Hypothalamus (tissue), 51 donors: ENCODE data around the gene PRKRA.
"Not testable (repeated sequence)": the region's sequence is repeated elsewhere in the genome, so short reads cannot be mapped to it uniquely, and the experiment has no call there.

Experiments
- DNase-seq, 51 donors: peaks; one replicate each; lab custom pipeline; 2025; lab: John Stamatoyannopoulos, UW

The PRKRA gene

DNA sequence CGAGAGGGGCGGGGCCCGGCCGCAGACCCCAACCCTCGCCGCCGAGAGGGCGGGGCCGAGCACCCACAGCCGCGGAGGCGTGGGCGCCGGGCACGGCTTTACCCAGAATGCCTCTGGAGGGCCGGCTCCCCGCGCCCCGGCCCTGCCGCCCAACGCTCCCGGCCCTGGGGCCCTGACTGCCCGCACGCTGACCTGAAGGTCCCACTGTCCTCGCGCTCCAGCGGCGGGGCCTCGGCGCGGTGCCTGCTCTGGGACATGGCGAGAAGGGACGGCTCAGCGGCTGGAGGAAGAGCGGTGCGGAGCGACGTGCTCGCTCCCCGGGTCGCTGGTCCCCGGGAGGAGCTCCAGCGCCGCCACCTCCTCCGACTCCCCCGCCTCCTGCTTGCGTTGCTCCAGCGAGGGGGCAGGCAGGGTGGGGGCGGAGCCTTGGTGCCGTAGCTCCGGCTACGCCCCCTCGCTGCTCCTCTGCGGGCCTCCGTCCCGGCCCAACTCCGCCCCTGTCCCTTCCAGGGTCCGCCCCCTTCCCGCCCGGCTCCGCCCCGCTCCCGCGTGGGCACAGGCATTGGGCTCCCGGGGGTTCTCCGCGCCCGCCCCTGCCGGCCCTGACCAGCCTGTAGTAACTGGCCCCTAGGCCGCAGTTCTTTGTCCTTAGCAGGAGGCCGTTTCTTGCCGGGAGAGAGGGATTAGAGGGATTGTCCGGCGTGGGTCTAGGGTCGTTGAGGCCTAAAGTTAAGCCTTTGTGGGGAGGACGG lies at the start of gene PRKRA, which contains the start of gene PJVK:
Gene PRKRA, minus strand, starts transcription at position 402 of the 752 bp plus-strand sequence. Its CDS starts 145 bp downstream, at position 257.
Gene PJVK, plus strand, starts transcription at position 605 of the 752 bp plus-strand sequence. CDS start 2,032 bp downstream, outside the sequence.
- peak; percentile 76 to 99 (median 97) for DNase-seq

DNA sequence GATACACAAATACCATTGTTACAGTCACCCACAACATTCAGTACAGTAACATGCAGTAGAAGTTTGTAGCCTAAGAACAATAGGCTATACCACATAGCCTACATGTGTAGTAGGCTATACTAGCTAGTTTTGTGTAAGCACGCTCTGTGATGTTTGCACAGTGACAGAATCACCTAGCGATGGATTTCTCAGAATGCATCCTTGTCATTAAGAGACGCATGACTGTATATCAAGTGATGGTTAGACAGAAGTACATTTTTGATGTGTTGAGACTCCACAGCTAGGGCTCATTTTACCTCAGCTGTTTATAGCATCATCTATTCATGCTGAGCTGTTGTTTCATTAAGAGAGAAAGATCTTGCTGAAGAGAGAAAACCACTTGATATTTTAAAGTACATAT lies 48.7 kb upstream of the PRKRA start:
- DNase-seq: no peak

DNA sequence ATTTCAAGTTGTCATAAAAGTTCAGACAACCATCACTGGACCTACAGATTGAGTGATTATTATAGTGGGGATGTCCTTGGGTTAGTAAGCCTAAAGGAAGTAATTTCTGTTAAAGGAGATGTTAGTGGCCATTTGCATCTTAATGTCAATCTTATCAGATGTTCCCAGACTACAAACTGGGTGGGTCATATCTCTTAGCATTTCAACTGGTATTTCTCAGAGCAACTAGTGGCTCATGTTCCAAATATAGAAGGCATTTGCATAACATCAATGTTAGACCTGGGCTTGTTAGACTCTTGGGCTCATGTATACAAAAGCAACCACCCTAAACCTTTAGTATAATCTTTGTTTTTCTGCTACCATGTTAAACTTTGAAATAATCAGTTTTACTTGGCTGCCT lies 47.2 kb upstream of the PRKRA start:
- DNase-seq: no peak

DNA sequence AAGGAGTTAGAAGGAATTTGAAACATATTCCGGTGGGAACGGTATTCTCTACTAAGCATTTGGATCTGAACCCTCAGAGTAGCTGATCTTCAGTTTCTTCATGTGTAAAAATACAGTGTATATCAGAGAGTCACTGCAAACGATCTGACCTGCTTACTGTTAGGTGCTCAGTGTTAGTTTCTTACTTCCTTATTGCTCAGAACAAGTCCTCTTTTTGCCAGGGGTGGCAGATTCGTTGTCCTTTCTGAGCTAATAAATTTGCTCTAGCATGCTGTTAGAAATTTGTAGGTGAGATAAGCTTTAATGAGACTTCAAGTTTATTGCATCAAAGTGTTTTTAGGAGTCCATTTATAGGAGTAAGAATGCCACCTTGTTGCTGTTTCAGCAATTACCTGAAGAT lies 45.1 kb upstream of the PRKRA start:
- DNase-seq: no peak

DNA sequence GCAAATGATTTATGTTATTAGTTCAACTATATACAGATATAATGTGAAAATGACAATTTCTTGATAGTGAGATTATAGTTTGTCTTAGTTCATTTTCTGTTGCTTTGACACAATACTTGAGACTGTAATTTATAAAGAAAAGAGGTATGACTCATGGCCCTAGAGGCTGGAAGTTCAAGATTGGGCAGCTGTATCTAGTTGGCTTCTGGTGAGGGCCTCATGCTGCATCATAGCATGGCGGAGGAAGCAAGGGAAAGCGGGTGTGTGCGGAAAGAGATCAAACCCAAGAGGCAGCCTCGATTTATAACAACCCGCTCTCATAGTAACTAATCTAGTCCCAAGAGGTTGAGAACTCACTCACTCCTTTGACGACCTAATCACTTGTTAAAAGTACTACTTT lies 40.6 kb upstream of the PRKRA start:
- no peak for DNase-seq

DNA sequence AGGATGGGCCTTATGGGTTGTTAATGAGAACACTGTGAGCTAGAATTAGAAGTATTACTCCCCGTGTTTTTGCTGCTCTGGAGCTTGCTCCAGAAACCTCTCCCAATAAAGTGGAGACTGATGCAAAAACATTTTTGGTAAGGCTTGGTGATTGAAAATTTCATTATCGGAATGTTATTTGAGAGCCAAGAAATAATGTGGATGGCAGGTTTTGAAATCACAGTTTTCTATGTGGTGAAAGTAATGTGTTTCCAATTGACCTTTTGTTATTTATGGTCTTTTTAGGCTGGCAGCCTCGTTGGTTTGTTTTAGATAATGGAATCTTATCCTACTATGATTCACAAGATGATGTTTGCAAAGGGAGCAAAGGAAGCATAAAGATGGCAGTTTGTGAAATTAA lies 34.4 kb upstream of the PRKRA start:
- DNase-seq: no peak

DNA sequence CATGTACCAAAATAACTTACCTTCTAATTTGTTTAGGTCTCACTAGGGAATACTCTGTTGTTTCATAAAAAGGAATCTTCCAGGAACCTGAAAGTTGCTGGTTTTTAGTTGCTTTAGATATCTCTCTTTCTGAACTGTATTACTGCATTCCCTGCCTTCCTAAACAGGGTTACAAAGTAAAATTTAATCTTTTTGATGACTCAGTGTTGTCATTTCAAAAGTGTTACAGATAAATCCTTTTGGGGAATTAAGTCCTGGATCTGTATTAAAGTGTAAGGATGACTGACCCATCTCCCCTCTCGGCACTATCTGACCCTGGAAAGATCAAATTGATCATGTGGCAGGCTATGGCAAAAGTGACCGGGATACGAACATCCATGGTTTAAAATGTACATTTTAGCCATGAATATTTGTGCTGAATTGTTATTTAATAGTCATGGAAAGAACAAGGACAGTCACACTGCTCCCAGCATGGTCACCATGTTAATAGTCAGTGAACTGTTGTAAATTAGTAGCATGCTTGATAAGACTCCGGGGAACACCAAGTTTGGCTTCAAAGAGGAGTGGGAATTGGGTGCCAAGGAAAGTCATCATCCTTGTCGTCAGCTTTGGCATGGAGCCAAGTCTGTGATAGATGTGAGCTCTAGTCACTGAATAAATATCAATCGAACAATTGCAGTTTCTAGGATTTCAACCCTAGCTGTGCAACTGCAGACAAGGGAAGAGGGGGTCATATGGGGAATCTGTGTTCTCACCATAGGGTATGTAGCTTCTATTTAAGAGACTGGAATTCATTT lies 33.5 kb upstream of the PRKRA start:
- DNase-seq: peak in 18 of 51 donors; percentile 0 to 55 (median 14)

DNA sequence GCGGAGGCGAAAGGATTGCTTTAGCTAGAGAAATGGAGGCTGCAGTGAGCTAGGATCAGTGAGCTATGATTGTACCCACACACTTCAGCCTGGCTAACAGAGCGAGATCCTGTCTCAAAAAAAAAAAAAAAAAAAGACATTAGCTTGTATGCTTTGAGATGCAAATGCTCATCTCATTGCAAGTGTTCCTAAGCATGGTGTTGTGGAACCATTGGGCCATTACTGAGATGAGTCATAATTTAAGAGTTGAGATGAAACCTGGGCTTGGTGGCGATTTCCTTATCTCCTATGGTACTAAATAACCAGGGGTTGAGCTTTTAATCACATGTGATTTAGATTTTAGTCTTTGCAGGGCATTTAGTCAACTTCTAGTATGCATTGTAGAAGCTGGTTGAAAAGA lies 31.5 kb upstream of the PRKRA start:
- no peak for DNase-seq

DNA sequence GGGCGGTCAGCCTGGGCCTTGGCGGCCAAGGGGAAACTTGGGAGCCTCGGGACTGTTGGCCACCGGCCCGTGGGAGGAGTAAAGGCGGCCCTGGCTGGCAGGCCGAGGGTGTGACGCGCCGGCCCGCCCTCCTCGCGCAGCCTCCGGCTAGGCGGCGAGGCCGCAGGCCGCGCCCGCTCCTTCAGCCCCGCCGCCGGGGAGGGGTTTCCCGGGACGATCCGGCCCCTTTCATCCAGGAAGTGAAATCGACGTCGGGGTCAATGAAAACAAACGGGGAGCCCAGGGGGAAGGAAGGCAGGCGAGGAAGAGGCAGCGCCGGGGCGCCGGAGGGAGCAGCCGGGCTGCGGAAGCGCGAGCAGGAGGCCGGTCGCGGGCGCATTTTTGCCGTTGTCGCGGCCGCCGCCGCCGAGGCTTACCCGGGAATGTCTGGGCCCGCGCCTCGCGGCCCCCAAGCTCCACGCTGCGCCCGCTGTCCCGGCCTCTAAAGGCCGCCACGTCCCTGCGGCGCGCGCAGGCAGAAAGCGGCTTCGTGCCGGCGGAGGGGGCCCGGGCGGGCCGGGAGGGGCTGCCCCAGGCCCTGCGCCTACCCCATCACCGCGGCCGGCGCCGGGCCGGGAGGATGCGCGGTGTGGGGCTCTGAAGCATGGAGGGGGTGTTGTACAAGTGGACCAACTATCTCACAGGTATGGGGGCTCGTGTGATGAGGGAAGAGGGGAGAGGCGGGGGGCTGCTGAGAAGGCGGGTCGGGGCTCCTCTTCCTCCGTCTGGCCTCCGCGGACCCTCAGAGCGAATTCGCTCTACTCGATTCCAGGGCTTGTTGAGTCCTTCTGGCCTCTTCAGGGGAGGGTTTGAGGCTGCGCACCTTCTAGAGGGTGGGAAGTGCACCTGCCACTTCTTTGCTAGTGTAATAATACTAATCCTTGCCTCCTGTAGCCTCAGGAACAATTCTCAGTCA lies 29.5 kb upstream of the PRKRA start, which contains the start of gene PLEKHA3:
Gene PLEKHA3, plus strand, starts transcription at position 231 of the 955 bp plus-strand sequence. Its CDS starts 413 bp downstream, at position 644.
- peak; percentile 23 to 97 (median 90) for DNase-seq

DNA sequence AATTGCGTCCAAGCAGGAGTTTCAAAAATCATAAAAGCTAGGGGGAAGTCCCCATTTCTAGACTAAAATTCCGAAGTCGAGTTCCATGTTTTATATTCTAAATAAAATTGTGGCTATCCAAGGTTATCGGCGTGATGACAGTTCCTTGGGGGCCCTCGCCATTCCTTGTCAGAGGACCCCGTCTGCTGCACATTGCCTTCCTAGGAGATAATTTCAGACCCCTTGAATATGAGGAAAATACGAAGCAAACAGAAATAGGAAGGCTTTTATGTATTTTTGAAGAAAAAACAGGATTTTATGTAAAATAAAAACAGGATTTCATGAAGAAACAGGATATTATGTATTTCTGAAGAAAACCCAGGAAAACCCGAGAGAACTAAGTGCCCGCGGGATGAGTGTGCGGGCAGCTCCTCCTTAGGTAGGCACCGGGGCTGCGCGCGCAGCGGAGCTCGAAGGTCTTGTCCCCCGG lies 28.8 kb upstream of the PRKRA start:
- DNase-seq: peak in 1 of 51 donors; percentile 20

DNA sequence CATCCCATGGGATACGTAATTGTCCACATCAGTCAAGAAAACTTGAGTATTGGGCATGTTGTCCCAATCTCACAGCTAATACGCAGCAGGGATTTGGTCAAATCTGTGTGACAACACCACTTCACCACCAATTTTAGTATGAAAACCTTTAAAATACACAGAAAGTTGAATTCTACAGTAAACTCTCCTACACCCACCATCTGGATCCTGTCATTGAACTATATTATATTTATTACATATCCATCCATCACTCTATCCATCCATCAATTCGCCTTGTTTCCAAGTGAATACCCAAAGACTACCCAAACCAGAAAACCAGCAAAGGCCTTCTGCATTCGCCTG lies 28.3 kb upstream of the PRKRA start:
- peak in 1 of 51 donors; percentile 53 for DNase-seq

DNA sequence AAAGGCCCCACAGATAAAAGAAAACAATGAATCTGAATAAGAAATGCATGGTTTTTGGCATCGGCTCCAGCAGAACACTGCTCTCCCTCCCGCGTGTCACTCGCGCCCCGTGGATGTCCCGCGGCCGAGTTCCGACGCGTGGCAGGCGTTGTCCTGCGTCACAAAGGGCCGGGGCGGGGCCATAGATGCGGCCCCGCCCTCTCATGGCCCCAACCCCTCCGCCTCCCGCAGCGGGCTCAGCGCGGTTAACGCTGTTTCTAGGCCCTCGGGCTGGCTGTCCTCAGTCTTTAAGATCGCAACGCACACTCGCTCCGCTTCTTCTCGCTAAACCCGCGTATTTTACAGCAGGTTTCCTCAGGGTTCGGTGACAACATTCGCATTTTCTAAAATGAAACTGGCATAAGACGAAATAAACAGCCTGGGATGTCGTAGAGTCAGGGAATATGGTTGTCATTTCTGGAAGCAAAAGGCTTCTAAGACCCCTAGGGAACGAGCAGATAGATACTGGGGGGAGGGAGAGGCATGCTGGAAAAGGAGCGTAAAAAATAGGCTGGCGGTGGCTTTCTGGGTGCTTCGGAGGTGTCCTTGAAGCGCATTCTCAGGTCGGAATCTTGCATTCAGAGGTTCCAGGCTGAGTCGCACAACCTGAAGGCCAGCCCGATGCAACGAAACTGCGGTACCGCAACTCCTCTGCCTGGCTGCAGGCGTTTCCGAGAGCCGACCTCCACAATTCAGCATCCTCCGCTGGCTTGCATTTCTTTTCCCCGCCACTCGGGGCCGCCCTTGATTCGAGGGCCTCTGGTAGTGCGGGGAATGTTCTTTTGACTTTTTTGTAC lies 27.7 kb upstream of the PRKRA start, which contains the start of gene FKBP7:
Gene FKBP7, minus strand, starts transcription at position 162 of the 836 bp plus-strand sequence. Its CDS starts 101 bp downstream, at position 61.
- peak; percentile 25 to 94 (median 83) for DNase-seq

DNA sequence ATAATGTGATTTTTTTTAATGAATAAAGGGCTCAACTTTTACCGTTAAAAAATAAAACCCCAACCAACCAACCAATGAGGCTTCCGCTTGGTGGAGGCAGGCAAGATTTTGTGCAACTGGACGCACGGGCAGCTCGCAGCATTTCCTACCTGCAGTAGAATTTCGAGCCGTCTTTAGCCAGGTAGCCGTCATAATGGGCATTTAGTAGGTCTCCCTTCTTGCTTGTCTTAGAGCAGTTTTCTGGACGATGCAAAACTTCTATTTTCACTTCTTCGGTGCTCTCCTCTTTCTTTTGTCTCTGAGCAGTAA lies 27.1 kb upstream of the PRKRA start:
- DNase-seq: peak in 6 of 51 donors; percentile 16 to 32 (median 24)

DNA sequence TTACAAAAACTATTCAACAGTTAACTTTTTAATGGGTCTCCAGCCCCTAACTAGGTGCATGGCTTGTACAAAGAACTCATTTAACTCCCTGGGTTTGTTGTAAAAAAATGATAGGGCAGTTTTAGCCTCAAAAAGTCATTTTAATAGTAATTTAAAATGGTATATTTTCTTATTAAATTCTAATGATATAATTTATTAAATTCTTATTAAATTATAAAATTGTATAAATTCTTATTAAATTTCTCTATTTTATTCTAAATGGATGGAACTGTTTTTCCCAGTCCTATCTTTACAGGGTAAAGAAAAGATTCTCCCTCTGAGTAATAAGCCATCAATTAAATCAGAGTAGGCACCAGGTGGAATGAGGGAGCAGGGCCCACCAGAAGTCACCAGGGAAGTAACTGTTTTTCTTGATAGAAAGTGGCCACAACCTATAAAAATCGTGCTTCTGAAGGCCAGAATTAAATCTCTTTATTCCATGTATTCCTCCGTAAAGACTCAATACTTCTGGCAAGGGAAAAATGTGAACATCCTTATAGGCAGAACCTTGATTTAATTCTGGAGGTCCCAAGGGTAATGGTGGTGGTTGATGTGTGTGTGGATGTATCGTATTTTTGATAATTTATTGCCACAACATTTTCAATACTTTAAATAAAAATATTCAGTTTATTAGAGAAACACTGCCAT lies 26.6 kb upstream of the PRKRA start:
- no peak for DNase-seq

DNA sequence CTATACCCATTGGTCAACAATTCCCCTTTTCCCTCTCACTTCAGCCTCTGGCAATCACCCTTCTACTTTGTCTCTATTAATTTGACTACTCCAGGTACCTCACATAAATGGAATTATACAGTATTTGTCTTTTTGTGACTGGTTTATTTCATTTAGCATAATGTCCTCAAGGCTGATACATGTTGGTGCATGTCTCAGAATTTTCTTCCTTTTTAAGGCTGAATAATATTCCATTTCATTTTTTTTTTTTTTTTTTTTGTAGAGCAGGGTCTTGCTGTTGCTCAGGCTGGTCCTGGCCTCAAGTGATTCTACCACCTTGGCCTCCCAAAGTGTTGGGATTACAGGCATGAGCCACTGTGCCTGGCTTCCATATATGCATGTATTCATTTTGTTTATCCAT lies 25.5 kb upstream of the PRKRA start:
- no peak for DNase-seq

DNA sequence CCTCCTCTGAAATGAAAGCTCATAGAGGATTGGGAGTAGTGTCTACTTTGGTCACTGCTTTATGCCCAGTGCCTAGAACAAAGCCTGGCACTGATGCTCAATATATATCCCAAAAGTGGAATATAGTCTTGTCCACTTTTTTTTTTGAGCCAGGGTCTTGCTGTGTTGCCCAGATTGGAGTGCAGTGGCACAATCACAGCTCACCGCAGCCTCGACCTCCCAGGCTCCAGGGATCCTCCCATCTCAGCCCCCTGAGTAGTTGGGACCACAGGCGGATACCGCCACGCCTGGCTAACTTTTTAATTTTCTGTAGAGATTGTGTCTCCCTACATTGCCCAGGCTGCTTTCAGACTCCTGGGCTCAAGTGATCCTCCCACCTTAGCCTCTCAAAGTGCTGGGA lies 23.6 kb upstream of the PRKRA start:
- no peak for DNase-seq

DNA sequence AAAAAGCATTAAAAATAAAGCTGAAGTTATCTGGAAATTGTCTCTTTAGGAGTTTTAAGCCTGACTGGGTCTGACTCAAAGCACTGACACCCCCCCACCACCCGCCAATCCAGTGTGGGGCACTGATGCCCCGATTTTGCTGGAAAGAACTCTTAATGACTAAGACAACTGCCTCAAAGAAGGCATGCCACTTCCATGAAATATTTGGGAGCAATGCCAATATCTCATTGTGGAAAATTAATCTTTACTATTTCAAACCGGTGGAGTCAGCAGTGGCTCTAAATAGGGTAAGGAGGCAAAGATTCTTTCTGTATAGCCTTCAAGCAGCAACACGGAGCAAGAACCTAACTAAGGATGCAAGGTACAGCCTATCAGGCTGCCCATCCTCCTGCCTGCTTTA lies 23.0 kb upstream of the PRKRA start:
- DNase-seq: no peak

DNA sequence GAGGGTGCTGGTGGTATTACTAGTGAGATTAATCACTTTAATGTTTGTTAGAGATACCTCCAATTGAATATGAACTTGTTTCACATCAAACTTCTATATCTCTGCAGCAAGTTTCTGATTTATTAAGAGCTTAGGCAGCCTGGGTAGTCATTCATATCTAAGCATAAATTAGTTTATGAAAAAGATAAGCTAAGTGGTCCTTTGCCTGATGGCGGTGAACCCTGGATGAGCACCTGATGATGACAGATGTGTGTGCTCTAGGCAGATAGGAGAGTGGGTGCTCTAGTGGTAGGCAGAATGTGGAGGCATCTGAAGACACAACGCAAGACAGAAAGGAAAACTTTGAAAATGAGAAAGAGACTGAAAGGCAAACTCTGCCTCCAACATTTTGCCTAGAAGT lies 22.4 kb upstream of the PRKRA start:
- DNase-seq: no peak

DNA sequence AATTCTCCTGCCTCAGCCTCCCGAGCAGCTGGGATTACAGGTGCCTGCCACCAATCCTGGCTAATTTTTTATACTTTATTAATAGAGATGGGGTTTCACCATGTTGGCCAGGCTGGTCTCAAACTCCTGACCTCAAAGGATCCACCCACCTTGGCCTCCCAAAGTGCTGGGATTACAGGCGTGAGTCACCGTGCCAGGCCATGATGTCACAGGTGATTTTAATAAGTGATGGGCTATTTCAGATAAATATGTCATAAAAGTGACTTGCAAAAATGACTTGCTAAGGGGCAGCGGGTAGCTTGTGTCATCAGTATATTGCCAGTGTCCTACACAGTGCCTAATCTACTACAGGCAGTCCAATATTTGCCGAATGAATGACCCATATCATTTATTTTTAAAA lies 20.3 kb upstream of the PRKRA start:
- not testable (repeated sequence) for DNase-seq
